PC-3 (cell line): ENCODE data around the gene AQP3.

Experiments
- EZH2 ChIP-seq: fragments of 300-600 bp; sonication (generic); IDR thresholded peaks from one replicate; pipeline ENCODE4 v1.6.1; 2017; ENCODE audit warnings: antibody characterized with exemption, mild to moderate bottlenecking, low read length; ENCODE audit not compliant: unreplicated experiment
- TF ChIP-seq, protein P1 (sequence below): fragments of 300-600 bp; sonication (generic); conservative IDR thresholded peaks from 2 replicates; pipeline ENCODE4 v1.5.1; 2017; ENCODE audit warnings: antibody characterized with exemption, low read depth, mild to moderate bottlenecking, low read length

DNA sequence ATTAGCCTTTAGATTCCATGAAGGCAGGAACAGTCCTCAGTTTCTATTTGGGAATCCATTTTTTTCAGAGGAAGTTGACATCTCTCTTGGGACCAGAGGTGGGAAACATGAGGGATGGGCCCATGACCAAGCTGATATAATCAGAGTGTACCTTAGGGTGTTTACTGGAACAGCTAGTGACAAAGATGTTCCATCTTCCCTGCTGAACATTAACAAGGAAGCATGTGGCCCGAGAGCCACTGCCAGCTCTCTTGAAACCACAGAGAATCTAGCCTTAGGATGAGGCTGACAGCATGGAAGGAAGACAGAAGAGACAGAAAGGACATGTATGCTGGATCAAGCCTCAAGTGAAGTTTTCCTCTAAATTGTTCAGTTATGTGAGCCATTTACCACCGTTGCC lies 16.0 kb downstream of the AQP3 start:
- TF ChIP-seq, protein P1, sequence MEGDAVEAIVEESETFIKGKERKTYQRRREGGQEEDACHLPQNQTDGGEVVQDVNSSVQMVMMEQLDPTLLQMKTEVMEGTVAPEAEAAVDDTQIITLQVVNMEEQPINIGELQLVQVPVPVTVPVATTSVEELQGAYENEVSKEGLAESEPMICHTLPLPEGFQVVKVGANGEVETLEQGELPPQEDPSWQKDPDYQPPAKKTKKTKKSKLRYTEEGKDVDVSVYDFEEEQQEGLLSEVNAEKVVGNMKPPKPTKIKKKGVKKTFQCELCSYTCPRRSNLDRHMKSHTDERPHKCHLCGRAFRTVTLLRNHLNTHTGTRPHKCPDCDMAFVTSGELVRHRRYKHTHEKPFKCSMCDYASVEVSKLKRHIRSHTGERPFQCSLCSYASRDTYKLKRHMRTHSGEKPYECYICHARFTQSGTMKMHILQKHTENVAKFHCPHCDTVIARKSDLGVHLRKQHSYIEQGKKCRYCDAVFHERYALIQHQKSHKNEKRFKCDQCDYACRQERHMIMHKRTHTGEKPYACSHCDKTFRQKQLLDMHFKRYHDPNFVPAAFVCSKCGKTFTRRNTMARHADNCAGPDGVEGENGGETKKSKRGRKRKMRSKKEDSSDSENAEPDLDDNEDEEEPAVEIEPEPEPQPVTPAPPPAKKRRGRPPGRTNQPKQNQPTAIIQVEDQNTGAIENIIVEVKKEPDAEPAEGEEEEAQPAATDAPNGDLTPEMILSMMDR, result no peak
- TF ChIP-seq EZH2, result no peak
